Tibial nerve (tissue), 4 donors: ENCODE measurements around the gene CCDC92.

Experiments used
- CTCF ChIP-seq, 5 experiments: fragments of 200-600 bp in 3 of 5; fragments of 450-650 bp in 2 of 5; sonication (generic) in 3 of 5; IDR thresholded peaks; one replicate each; pipeline ENCODE4 v1.5.1; 2016 to 2019; ENCODE audit warnings: antibody characterized with exemption in 5 of 5, mild to moderate bottlenecking in 3 of 5, moderate library complexity in 2 of 5
- EP300 ChIP-seq, 2 donors: sonication (generic); formaldehyde crosslinking; IDR thresholded peaks; one replicate each; pipeline ENCODE4 v1.6.1; 2017; ENCODE audit warnings: antibody characterized with exemption in 2 of 2, mild to moderate bottlenecking in 1 of 2
- POLR2A ChIP-seq, 2 donors: fragments of 450-650 bp; IDR thresholded peaks; one replicate each; pipeline ENCODE4 v1.6.1; 2017; ENCODE audit warnings: antibody characterized with exemption in 2 of 2, mild to moderate bottlenecking in 2 of 2, moderate library complexity in 2 of 2

DNA sequence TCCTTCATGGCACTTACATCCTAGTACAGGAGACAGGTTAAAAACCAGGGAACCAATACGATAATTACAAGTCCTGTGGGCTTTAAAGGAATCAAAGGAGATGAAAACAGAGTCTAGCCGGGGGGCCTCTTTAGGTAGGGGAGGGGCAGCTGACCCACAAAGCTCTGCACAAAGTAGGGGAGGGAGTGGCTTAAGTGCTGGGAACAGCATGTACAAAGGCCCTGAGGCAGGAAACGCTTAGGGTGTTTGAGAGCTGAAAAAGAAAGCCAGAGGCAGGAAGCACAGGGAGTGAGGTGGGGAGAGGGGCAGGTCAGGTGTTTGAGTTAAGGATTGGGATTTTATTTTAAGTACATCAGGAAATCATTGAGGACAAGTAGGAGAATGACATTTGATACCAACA, 38.1 kb upstream of the CCDC92 start:
- TF ChIP-seq CTCF (IDR thresholded peaks at IDR 0.05) (no peak), EP300 (IDR thresholded peaks at IDR 0.05) (no peak), POLR2A (IDR thresholded peaks at IDR 0.05) (no peak)
